ENCODE data around the gene DPH3.

- TF ChIP-seq PATZ1 (CRISPR knock-in tag; IDR thresholded peaks at IDR 0.05; ENCODE audit: borderline replicate concordance) = no peak
- TF ChIP-seq ZZZ3 (IDR thresholded peaks at IDR 0.05) = no peak
- TF ChIP-seq USF2 (CRISPR knock-in tag; IDR thresholded peaks at IDR 0.05) = no peak
- TF ChIP-seq CTCF (IDR thresholded peaks at IDR 0.05 in 2 of 3, conservative IDR thresholded peaks at IDR 0.05 in 1 of 3; ENCODE audit: insufficient read depth in 2 of 3, low read depth in 1 of 3, low read length in 3 of 3) = no peak
- TF ChIP-seq MLLT1 (IDR thresholded peaks at IDR 0.05) = no peak
- TF ChIP-seq GATA2 (CRISPR knock-in tag; IDR thresholded peaks at IDR 0.05) = no peak
- no peak for TF ChIP-seq TRIM28 (IDR thresholded peaks at IDR 0.05)
- no peak for TF ChIP-seq ZNF316 (IDR thresholded peaks at IDR 0.05)
- TF ChIP-seq ERF (CRISPR knock-in tag; IDR thresholded peaks at IDR 0.05) = no peak
- no peak for TF ChIP-seq ZNF592 (IDR thresholded peaks at IDR 0.05)
- TF ChIP-seq NCOR1 (IDR thresholded peaks at IDR 0.05) = no peak
Measured at GRCh38 chr3:16294844-16295243, 30.1 kb upstream of the DPH3 start.

Data from K562 (cell line).